T-cell (primary cell): Measurements from ENCODE around the gene SCGB1C1. TPM values are rescaled to one million over a fixed set of nuclear protein-coding genes. Genes with fewer than 3 reads are reported as not detected.
A peak's percentile ranks its signal among the peaks of the same experiment; 100 is the strongest.
"Not testable (repeated sequence)": the region's sequence is repeated elsewhere in the genome, so short reads cannot be mapped to it uniquely, and the experiment has no call there.

ENCODE experiments used
- ATAC-seq, 4 experiments: fragments of 200-7000 bp in 3 of 4; fragments of 150-1000 bp in 1 of 4; cut with Tn5 transposase; replicated peaks in 1 of 4; 1 replicate in 3 of 4; 2 replicates in 1 of 4; pipeline ENCODE4 v1.10.0; 2021; ENCODE audit warnings: moderate library complexity in 3 of 4, mild to moderate bottlenecking in 2 of 4, moderate number of reproducible peaks in 1 of 4
- CTCF ChIA-PET, 2 donors: fragments of 300-600 bp; sonication (Branson Sonifier 250); formaldehyde crosslinking; loops; one replicate each; lab custom pipeline; 2022; ENCODE audit warnings: antibody characterized with exemption in 2 of 2; lab: Charles Lee
- POLR2A ChIA-PET, 2 donors: fragments of 300-600 bp; sonication (Branson Sonifier 250); formaldehyde crosslinking; loops; one replicate each; lab custom pipeline; 2022; ENCODE audit warnings: antibody characterized with exemption in 2 of 2; lab: Charles Lee
- DNase-seq, 35 experiments: peaks; one replicate each; pipeline versions ENCODE4 v3.0.0 to v3.0.0-alpha.2; 2013 to 2023
- H3K27ac ChIP-seq: one replicate; pipeline ENCODE4 v1.5.1; 2013; ENCODE audit warnings: low read length
- H3K27me3 ChIP-seq, 2 experiments: replicated peaks in 1 of 2; 1 replicate in 1 of 2; 2 replicates in 1 of 2; pipeline versions ENCODE4 v1.6.1 to v1.7.0; 2013; ENCODE audit warnings: low read length in 1 of 2, mixed read lengths in 1 of 2; ENCODE audit not compliant: control insufficient read depth in 2 of 2, insufficient read depth in 2 of 2; ENCODE audit errors: extremely low read depth in 1 of 2
- H3K36me3 ChIP-seq, 2 donors: 1 replicate in 1 of 2; 2 replicates in 1 of 2; pipeline versions ENCODE4 v1.6.1 to v1.7.0; 2013; ENCODE audit warnings: low read length in 1 of 2; ENCODE audit not compliant: control insufficient read depth in 2 of 2, insufficient read depth in 1 of 2; ENCODE audit errors: extremely low read depth in 1 of 2
- H3K4me1 ChIP-seq, 2 experiments: 1 replicate in 1 of 2; 2 replicates in 1 of 2; pipeline versions ENCODE4 v1.6.1 to v1.7.0; 2013; ENCODE audit warnings: low read length in 2 of 2, mixed read lengths in 1 of 2; ENCODE audit not compliant: insufficient read depth in 2 of 2, control insufficient read depth in 1 of 2; ENCODE audit errors: extremely low read depth in 1 of 2
- H3K4me3 ChIP-seq, 2 donors: 1 replicate in 1 of 2; 2 replicates in 1 of 2; pipeline versions ENCODE4 v1.5.1 to v1.7.0; 2013; ENCODE audit warnings: mild to moderate bottlenecking in 2 of 2, low read length in 1 of 2, moderate library complexity in 1 of 2; ENCODE audit not compliant: control insufficient read depth in 1 of 2; ENCODE audit errors: extremely low read depth in 1 of 2
- H3K9me3 ChIP-seq: 2 replicates; pipeline ENCODE4 v1.7.0; 2013
- H3K27ac Mint-ChIP-seq, 2 donors: one replicate each; pipeline ENCODE4 v1.8.0; 2020 to 2021; ENCODE audit warnings: mild to moderate bottlenecking in 2 of 2, mixed read lengths in 2 of 2
- H3K27me3 Mint-ChIP-seq, 2 donors: one replicate each; pipeline ENCODE4 v1.8.0; 2021 to 2022; ENCODE audit warnings: mixed read lengths in 2 of 2
- H3K36me3 Mint-ChIP-seq: one replicate; pipeline ENCODE4 v1.8.0; 2021; ENCODE audit warnings: mixed read lengths
- H3K4me1 Mint-ChIP-seq, 3 donors: one replicate each; pipeline ENCODE4 v1.8.0; 2020 to 2022; ENCODE audit warnings: mixed read lengths in 3 of 3, mild to moderate bottlenecking in 1 of 3
- H3K4me3 Mint-ChIP-seq, 3 donors: one replicate each; pipeline ENCODE4 v1.8.0; 2020 to 2022; ENCODE audit warnings: mild to moderate bottlenecking in 3 of 3, mixed read lengths in 3 of 3, moderate library complexity in 3 of 3
- H3K9me3 Mint-ChIP-seq, 3 donors: one replicate each; pipeline ENCODE4 v1.8.0; 2020 to 2022; ENCODE audit warnings: mixed read lengths in 3 of 3
- WGBS: methylation state at CpG from one replicate; pipeline ENCODE4 v1.1.5; 2013; ENCODE audit warnings: missing lambda C conversion rate; ENCODE audit not compliant: insufficient coverage; 5-methylcytosine and 5-hydroxymethylcytosine counted together
- total RNA-seq, 35 experiments: library from RNA in 6 of 35; stranded (reverse) in 6 of 35; fragments of 120-200 nt in 1 of 35; gene quantifications; one replicate each; pipeline versions ENCODE4 v1.2.1 to v1.2.4 and lab custom pipeline; 2013 to 2026

SCGB1C1 gene
- total RNA-seq, 5 donors from 2014 or later (not counting 1 experiment from before 2014, with no cell fraction given): not detected

- ATAC-seq: peak in 1 of 4 experiments; percentile 17
- peak overlapping the region in 1 of 2 donors; percentile 8 for H3K27ac Mint-ChIP-seq
Measured at GRCh38 chr11:215581-216037, 22.7 kb downstream of the SCGB1C1 start.

GRCh38 chr11:216081-216974 lies 23.4 kb downstream of the SCGB1C1 start:
- no peak overlapping the region for H3K27ac ChIP-seq
- H3K9me3 ChIP-seq: no peaks in the 10 kb centered on the region
- WGBS: 93% methylated on average over 7 of the region's 11 CpGs
- ATAC-seq (no peak), DNase-seq (no peak)
- H3K4me3 ChIP-seq: no peak overlapping the region
- no peaks in the 10 kb centered on the region for H3K27me3 ChIP-seq
- Mint-ChIP-seq H3K27me3 (no peaks in the 10 kb centered on the region), H3K4me3 (no peak overlapping the region), H3K4me1 (peaks cover 3 to 11% (median 3%) of the 10 kb centered on the region in 3 donors), H3K36me3 (peaks cover 27% of the 10 kb centered on the region), H3K9me3 (no peaks in the 10 kb centered on the region), H3K27ac (no peak overlapping the region)
- CTCF ChIA-PET: no interaction called here
- POLR2A ChIA-PET: interaction anchor here in 1 of 2 donors (0.6 kb wide), 2 partner anchors 14 to 101 kb away, joined by 3 read pairs; no protein-coding TSS in a partner anchor
- H3K4me1 ChIP-seq: peaks cover 0 to under 1% of the 10 kb centered on the region in 2 experiments
- H3K36me3 ChIP-seq: peaks cover 20 to 50% of the 10 kb centered on the region in 2 donors

More at GRCh38 chr11:215581-216037, 22.7 kb downstream of the SCGB1C1 start:
- Histone ChIP-seq H3K4me1 (peaks cover 0 to 8% of the 10 kb centered on the region in 2 experiments), H3K4me3 (no peak overlapping the region), H3K36me3 (peaks cover 23 to 58% of the 10 kb centered on the region in 2 donors), H3K27ac (no peak overlapping the region), H3K9me3 (no peaks in the 10 kb centered on the region), H3K27me3 (no peaks in the 10 kb centered on the region)
- Mint-ChIP-seq H3K4me1 (peaks cover 6 to 19% (median 10%) of the 10 kb centered on the region in 3 donors), H3K27me3 (no peaks in the 10 kb centered on the region), H3K4me3 (no peak overlapping the region), H3K9me3 (no peaks in the 10 kb centered on the region), H3K36me3 (peaks cover 28% of the 10 kb centered on the region)
- ChIA-PET CTCF (interaction anchor here in 1 of 2 donors (0.7 kb wide), 1 partner anchor 97 kb away, joined by 4 read pairs; no protein-coding TSS in a partner anchor), POLR2A (interaction anchor here in 1 of 2 donors (0.6 kb wide), 1 partner anchor 102 kb away, joined by 3 read pairs; no protein-coding TSS in a partner anchor)
- DNase-seq: no peak
- 91% methylated on average over 3 of the region's 4 CpGs for WGBS

GRCh38 chr11:217704-218103 lies 24.8 kb downstream of the SCGB1C1 start:
- H3K27ac ChIP-seq: no peak overlapping the region
- H3K4me3 ChIP-seq: no peak overlapping the region
- H3K27me3 Mint-ChIP-seq: no peaks in the 10 kb centered on the region
- H3K36me3 ChIP-seq: peaks cover 10 to 48% of the 10 kb centered on the region in 2 donors
- peaks cover 0 to 6% (median 0%) of the 10 kb centered on the region in 3 donors for H3K4me1 Mint-ChIP-seq
- ChIA-PET CTCF (no interaction called here), POLR2A (no interaction called here)
- peaks cover 27% of the 10 kb centered on the region for H3K36me3 Mint-ChIP-seq
- no peaks in the 10 kb centered on the region for H3K9me3 ChIP-seq
- DNase-seq (no peak), ATAC-seq (no peak)
- H3K9me3 Mint-ChIP-seq: no peaks in the 10 kb centered on the region
- no peaks in the 10 kb centered on the region for H3K27me3 ChIP-seq
- H3K27ac Mint-ChIP-seq: no peak overlapping the region
- H3K4me3 Mint-ChIP-seq: no peak overlapping the region
- no peaks in the 10 kb centered on the region for H3K4me1 ChIP-seq
- WGBS: 80% methylated on average over 2 of the region's 3 CpGs

GRCh38 chr11:218815-219593 lies 26.1 kb downstream of the SCGB1C1 start:
- Histone ChIP-seq H3K27me3 (no peaks in the 10 kb centered on the region), H3K27ac (no peak overlapping the region), H3K4me1 (no peaks in the 10 kb centered on the region), H3K36me3 (peaks cover 5 to 39% of the 10 kb centered on the region in 2 donors), H3K9me3 (no peaks in the 10 kb centered on the region), H3K4me3 (no peak overlapping the region)
- ChIA-PET CTCF (no interaction called here), POLR2A (interaction anchor here in 1 of 2 donors (0.6 kb wide), 2 partner anchors 11 to 64 kb away, joined by 3 read pairs; no protein-coding TSS in a partner anchor)
- H3K4me1 Mint-ChIP-seq: peaks cover 0 to 6% (median 0%) of the 10 kb centered on the region in 3 donors
- H3K4me3 Mint-ChIP-seq: no peak overlapping the region
- peaks cover 28% of the 10 kb centered on the region for H3K36me3 Mint-ChIP-seq
- no peaks in the 10 kb centered on the region for H3K9me3 Mint-ChIP-seq
- DNase-seq: no peak
- no peaks in the 10 kb centered on the region for H3K27me3 Mint-ChIP-seq
- no peak overlapping the region for H3K27ac Mint-ChIP-seq
- WGBS: 91% methylated on average over 24 of the region's 29 CpGs
- ATAC-seq: no peak

GRCh38 chr11:220641-221215 lies 27.9 kb downstream of the SCGB1C1 start:
- peaks cover 6 to 26% of the 10 kb centered on the region in 2 donors for H3K36me3 ChIP-seq
- H3K9me3 Mint-ChIP-seq, ATAC-seq, DNase-seq, H3K4me1 ChIP-seq, H3K9me3 ChIP-seq, H3K27ac Mint-ChIP-seq, CTCF ChIA-PET, H3K27ac ChIP-seq, H3K4me1 Mint-ChIP-seq, H3K4me3 ChIP-seq, POLR2A ChIA-PET, H3K27me3 ChIP-seq, H3K27me3 Mint-ChIP-seq, H3K4me3 Mint-ChIP-seq: not testable (repeated sequence)
- H3K36me3 Mint-ChIP-seq: peaks cover 24% of the 10 kb centered on the region
- no CpG with 5 or more reads among the region's 3 CpGs for WGBS

GRCh38 chr11:221539-221938 lies 28.7 kb downstream of the SCGB1C1 start:
- ATAC-seq (no peak), DNase-seq (no peak)
- WGBS: 96% methylated on average over 7 of the region's 7 CpGs
- H3K9me3 ChIP-seq: no peaks in the 10 kb centered on the region
- H3K4me3 ChIP-seq: no peak overlapping the region
- H3K9me3 Mint-ChIP-seq: no peaks in the 10 kb centered on the region
- no peaks in the 10 kb centered on the region for H3K27me3 ChIP-seq
- H3K4me1 Mint-ChIP-seq: peaks cover 0 to 6% (median 0%) of the 10 kb centered on the region in 3 donors
- peaks cover 27% of the 10 kb centered on the region for H3K36me3 Mint-ChIP-seq
- POLR2A ChIA-PET: no interaction called here
- no peaks in the 10 kb centered on the region for H3K4me1 ChIP-seq
- CTCF ChIA-PET: no interaction called here
- H3K27ac ChIP-seq: no peak overlapping the region
- H3K27me3 Mint-ChIP-seq: no peaks in the 10 kb centered on the region
- H3K27ac Mint-ChIP-seq: no peak overlapping the region
- peaks cover 6 to 19% of the 10 kb centered on the region in 2 donors for H3K36me3 ChIP-seq
- H3K4me3 Mint-ChIP-seq: no peak overlapping the region
